GM12878 (cell line): Measurements from ENCODE around the gene UQCRQ. TPM values are rescaled to one million over a fixed set of nuclear protein-coding genes. Genes with fewer than 3 reads are reported as not detected.

Experiments used
- BACH1 ChIP-seq: fragments of 450-650 bp; IDR thresholded peaks from 2 replicates; pipeline ENCODE4 v1.6.1; 2017; ENCODE audit warnings: mild to moderate bottlenecking, borderline replicate concordance
- BMI1 ChIP-seq: fragments of 450-650 bp; IDR thresholded peaks from 2 replicates; pipeline ENCODE4 v1.6.1; 2016; ENCODE audit warnings: mild to moderate bottlenecking, moderate library complexity, borderline replicate concordance
- BRCA1 ChIP-seq: IDR thresholded peaks from 2 replicates; pipeline ENCODE4 v1.6.1; 2011; ENCODE audit warnings: low read depth, low read length, improper control_type of control experiment
- CBX5 ChIP-seq: sonication (generic); IDR thresholded peaks from 2 replicates; pipeline ENCODE4 v1.6.1; 2016; ENCODE audit warnings: low read depth, moderate library complexity, mild to moderate bottlenecking, inconsistent platforms
- CHD4 ChIP-seq: fragments of 200-600 bp; sonication (generic); IDR thresholded peaks from 2 replicates; pipeline ENCODE4 v1.6.1; 2016; ENCODE audit warnings: mild to moderate bottlenecking
- CREB1 ChIP-seq: IDR thresholded peaks from 2 replicates; pipeline ENCODE4 v1.6.1; 2012; ENCODE audit warnings: low read depth, mild to moderate bottlenecking, inconsistent platforms
- ELK1 ChIP-seq: IDR thresholded peaks from 2 replicates; pipeline ENCODE4 v1.6.1; 2012; ENCODE audit warnings: low read depth, low read length, improper control_type of control experiment
- EP300 ChIP-seq, 2 experiments: fragments of 150-350 bp in 1 of 2; IDR thresholded peaks; 2 replicates each; pipeline ENCODE4 v1.6.1; 2011 to 2012; ENCODE audit warnings: low read depth in 2 of 2, low read length in 2 of 2, borderline replicate concordance in 1 of 2, improper control_type of control experiment in 1 of 2, inconsistent platforms in 1 of 2; ENCODE audit not compliant: control insufficient read depth in 1 of 2
- EZH2 ChIP-seq: IDR thresholded peaks from 2 replicates; pipeline ENCODE4 v1.6.1; 2012; ENCODE audit warnings: low read depth, mild to moderate bottlenecking, control low read depth, inconsistent platforms, low read length, borderline replicate concordance; ENCODE audit not compliant: control insufficient read depth
- FOXK2 ChIP-seq: fragments of 450-650 bp; IDR thresholded peaks from 2 replicates; pipeline ENCODE4 v1.6.1; 2017; ENCODE audit warnings: mild to moderate bottlenecking, moderate library complexity
- JUND ChIP-seq: IDR thresholded peaks from 2 replicates; pipeline ENCODE4 v1.6.1; 2012; ENCODE audit warnings: low read depth, mild to moderate bottlenecking, low read length, improper control_type of control experiment, moderate library complexity
- NKRF ChIP-seq: fragments of 450-650 bp; conservative IDR thresholded peaks from 2 replicates; pipeline ENCODE4 v1.6.1; 2017; ENCODE audit warnings: mild to moderate bottlenecking, moderate library complexity
- PAX8 ChIP-seq: fragments of 450-650 bp; IDR thresholded peaks from 2 replicates; pipeline ENCODE4 v1.6.1; 2017; ENCODE audit warnings: mild to moderate bottlenecking, moderate library complexity
- RAD51 ChIP-seq: fragments of 450-650 bp; IDR thresholded peaks from 2 replicates; pipeline ENCODE4 v1.6.1; 2016; ENCODE audit warnings: moderate library complexity, mild to moderate bottlenecking, inconsistent platforms
- SIN3A ChIP-seq: IDR thresholded peaks from 2 replicates; pipeline ENCODE4 v1.6.1; 2012; ENCODE audit warnings: low read depth, low read length, improper control_type of control experiment
- SKIL ChIP-seq: fragments of 450-650 bp; IDR thresholded peaks from 2 replicates; pipeline ENCODE4 v1.6.1; 2017; ENCODE audit warnings: mild to moderate bottlenecking, low read depth, inconsistent platforms; ENCODE audit not compliant: poor library complexity, severe bottlenecking
- SMAD5 ChIP-seq: IDR thresholded peaks from 2 replicates; pipeline ENCODE4 v1.6.1; 2016; ENCODE audit warnings: antibody characterized with exemption, low read depth
- SUPT20H ChIP-seq: IDR thresholded peaks from 2 replicates; pipeline ENCODE4 v1.6.1; 2011; ENCODE audit warnings: low read depth, mild to moderate bottlenecking, low read length, moderate library complexity, borderline replicate concordance; ENCODE audit not compliant: control insufficient read depth
- TBL1XR1 ChIP-seq: IDR thresholded peaks from 2 replicates; pipeline ENCODE4 v1.6.1; 2012; ENCODE audit warnings: low read depth, low read length, improper control_type of control experiment
- polyA plus RNA-seq, 11 experiments: library from polyadenylated mRNA; depleted of rRNA in 4 of 11; unstranded in 6 of 11; stranded (reverse) in 5 of 11; fragments of >200 nt; fragmentation: Nextera tagmentation in 4 of 11; fragmentation: Illumina TruSeq in 1 of 11; extraction: Ambion mirVana in 4 of 11; extraction: Trizol in 1 of 11; gene quantifications; 1 replicate in 1 of 11; 2 replicates in 10 of 11; pipeline versions ENCODE4 v1.2.1 to v1.2.3, GENCODE V29; 2011 to 2016; ENCODE audit warnings: inconsistent platforms in 2 of 11, missing spikeins in 2 of 11, low read depth in 1 of 11
- total RNA-seq, 4 experiments: library from RNA; depleted of rRNA in 3 of 4; stranded (reverse); fragments of >200 nt in 3 of 4; fragmentation: Illumina TruSeq in 1 of 4; extraction: Trizol in 1 of 4; gene quantifications; 2 replicates each; pipeline versions ENCODE4 v1.2.1 to v1.2.3, GENCODE V29; 2013 to 2021
- TF ChIP-seq, protein P1 (sequence below): IDR thresholded peaks from 2 replicates; pipeline ENCODE4 v1.6.1; 2012; ENCODE audit warnings: improper control_type of control experiment, low read depth, low read length; ENCODE audit not compliant: insufficient replicate concordance

The UQCRQ gene
- total and polyA plus RNA-seq, 10 of the 15 experiments (the other 5 are each of a cell fraction or from before 2014, with no cell fraction given) = 121 to 1,579 (median 408) TPM

DNA sequence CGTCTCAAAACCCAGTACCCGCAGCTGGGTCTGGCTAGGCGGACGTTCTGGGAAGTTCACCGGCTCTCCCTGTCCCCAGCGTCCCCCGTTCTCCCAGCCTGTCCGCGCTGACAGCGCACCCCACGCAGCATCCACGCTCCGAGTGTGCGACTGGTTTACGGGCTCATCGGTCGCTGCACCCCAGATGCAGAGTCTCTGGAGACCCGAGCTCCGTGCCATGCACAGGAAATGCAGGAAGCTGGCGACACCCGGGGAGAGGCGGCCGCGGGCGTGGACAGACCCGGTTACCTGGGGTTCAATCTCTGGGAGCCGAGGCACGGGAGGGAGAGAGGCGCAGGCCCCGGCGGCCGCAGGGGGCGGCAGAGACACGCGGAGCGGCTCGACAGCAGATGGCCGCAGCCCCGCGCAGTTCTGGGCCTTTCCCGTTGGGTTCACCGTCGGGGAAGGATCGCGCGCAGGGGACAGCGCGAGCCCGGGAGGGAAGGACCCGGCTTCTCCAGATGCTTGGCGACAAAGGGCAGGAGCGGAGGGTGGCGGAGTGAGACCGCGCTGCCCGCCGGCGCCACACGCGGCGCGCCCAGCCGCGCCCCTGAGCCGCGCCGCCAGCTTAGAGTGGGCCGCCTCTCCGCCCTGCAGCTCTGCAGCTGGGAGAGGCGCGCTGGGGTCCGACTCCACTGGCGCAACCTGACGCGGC is 36.6 kb upstream of the UQCRQ start (continued):
- TF ChIP-seq BMI1 (no peak), FOXK2 (no peak), EP300 (IDR thresholded peaks at IDR 0.05; ENCODE audit: borderline replicate concordance in 1 of 2, control insufficient read depth in 1 of 2, low read depth in 2 of 2, low read length in 2 of 2) (0 out of 4 replicates have a peak, but pooled peaks of 1 of the 2 experiments have one; percentile 9), EZH2 (no peak), JUND (no peak), SMAD5 (no peak), NKRF (peak; percentile 79), CREB1 (0 out of 2 replicates have a peak, but pooled peaks have one; percentile 32), BACH1 (peak; percentile 36; the same call in 1 of the 2 replicates), CBX5 (no peak), SKIL (no peak), SUPT20H (no peak), SIN3A (no peak), CHD4 (no peak), PAX8 (no peak), TBL1XR1 (no peak), ELK1 (no peak), BRCA1 (no peak), RAD51 (no peak)
- TF ChIP-seq, protein P1, sequence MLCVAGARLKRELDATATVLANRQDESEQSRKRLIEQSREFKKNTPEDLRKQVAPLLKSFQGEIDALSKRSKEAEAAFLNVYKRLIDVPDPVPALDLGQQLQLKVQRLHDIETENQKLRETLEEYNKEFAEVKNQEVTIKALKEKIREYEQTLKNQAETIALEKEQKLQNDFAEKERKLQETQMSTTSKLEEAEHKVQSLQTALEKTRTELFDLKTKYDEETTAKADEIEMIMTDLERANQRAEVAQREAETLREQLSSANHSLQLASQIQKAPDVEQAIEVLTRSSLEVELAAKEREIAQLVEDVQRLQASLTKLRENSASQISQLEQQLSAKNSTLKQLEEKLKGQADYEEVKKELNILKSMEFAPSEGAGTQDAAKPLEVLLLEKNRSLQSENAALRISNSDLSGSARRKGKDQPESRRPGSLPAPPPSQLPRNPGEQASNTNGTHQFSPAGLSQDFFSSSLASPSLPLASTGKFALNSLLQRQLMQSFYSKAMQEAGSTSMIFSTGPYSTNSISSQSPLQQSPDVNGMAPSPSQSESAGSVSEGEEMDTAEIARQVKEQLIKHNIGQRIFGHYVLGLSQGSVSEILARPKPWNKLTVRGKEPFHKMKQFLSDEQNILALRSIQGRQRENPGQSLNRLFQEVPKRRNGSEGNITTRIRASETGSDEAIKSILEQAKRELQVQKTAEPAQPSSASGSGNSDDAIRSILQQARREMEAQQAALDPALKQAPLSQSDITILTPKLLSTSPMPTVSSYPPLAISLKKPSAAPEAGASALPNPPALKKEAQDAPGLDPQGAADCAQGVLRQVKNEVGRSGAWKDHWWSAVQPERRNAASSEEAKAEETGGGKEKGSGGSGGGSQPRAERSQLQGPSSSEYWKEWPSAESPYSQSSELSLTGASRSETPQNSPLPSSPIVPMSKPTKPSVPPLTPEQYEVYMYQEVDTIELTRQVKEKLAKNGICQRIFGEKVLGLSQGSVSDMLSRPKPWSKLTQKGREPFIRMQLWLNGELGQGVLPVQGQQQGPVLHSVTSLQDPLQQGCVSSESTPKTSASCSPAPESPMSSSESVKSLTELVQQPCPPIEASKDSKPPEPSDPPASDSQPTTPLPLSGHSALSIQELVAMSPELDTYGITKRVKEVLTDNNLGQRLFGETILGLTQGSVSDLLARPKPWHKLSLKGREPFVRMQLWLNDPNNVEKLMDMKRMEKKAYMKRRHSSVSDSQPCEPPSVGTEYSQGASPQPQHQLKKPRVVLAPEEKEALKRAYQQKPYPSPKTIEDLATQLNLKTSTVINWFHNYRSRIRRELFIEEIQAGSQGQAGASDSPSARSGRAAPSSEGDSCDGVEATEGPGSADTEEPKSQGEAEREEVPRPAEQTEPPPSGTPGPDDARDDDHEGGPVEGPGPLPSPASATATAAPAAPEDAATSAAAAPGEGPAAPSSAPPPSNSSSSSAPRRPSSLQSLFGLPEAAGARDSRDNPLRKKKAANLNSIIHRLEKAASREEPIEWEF = no peak
